Measurements from ENCODE around the gene GPR107. TPM values are rescaled to one million over a fixed set of nuclear protein-coding genes. Genes with fewer than 3 reads are reported as not detected.

The GPR107 gene
- total RNA-seq, 1 donor from 2014 or later, result 20.4 TPM

DNA sequence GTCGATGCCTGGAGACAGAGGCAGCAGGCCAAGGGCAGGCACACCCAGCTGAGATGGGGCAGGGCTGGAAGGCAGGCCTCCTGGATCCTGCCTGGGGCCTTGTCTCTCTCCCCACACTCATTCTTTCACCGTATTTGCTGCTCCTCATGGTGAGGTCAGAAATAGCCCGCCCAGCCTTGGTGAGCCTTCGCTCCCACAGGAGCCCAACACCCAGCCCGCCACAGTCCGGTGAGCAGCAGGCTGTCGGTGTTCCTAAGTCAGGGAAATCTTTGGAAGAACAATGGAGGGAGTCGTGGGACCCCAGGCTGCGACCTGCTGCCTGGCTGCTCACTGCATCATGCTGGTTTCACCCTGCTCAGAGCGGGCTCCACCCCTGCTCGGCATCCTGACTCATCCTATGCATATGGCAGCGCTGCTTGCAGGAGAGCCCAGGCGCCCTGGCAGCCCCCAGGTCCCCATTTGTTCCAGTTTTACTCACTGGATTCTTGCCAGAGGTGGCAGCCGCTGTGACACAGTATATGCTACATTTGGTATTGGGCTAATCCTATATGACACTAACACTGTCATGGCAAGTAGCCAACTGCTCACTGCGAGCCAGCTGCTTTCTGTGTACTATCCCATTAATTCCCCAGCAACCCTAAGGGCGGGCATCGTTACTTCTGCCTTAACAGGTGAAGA, 65.3 kb downstream of the GPR107 start:
- intact Hi-C loops (cut with DNase I), result no loop called here
- ATAC-seq (ENCODE audit: poor library complexity), result no peak
- DNase-seq, result no peak

DNA sequence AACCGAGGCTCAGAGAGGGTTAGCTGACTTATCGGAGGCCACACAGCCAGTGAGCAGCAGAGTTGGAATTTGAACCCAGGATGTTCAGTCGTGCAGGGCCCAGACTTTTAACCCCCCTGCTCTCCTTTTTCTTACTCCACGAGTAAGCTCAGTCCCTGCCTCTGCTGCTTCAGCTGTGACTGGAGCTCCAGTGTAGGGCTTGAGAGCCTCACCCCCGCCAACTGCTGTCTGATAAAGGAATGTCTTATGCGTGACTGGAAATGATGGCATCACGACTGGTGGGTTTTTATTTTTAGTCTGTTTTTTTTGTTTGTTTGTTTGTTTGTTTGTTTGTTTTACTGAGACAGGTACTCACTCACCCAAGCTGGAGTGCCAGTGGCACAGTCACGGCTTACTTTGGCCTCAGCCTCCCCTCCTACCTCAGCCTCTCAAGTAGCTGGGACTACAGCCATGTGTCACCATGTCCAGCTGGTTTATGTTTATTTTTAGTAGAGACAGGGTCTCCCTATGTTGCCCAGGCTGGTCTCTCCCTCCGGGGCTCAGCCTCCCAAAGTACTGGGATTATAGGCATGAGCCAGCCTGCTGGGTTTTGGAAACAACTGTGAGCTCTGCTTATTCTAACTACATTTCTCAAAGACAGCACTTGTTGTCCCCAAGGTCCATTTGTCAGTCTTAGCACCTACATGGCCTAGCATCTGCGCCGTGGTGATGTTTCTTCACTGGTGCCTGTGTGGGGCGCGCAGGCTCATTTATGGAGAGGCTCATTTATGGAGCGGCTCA, 66.0 kb downstream of the GPR107 start:
- intact Hi-C loops (cut with DNase I), result no loop called here
- no peak for DNase-seq
- no peak for ATAC-seq (ENCODE audit: poor library complexity)

DNA sequence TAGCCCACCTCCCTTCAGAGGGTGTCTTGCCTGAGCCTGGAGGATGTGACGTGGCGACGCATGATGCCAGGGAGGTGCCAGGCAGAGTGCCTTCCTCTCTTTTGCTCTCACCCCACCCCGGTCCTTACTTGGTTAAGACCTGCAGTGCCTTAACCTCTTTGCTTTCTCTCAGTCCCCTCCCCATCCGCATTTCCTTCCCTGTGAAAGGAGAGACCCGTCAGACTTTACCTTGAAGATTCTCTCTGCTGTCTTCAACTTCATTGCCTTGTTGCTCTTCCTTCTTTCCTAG, 66.5 kb downstream of the GPR107 start:
- DNase-seq (peak; percentile 6), ATAC-seq (ENCODE audit: poor library complexity) (no peak)
- intact Hi-C loops (cut with DNase I), result no loop called here

DNA sequence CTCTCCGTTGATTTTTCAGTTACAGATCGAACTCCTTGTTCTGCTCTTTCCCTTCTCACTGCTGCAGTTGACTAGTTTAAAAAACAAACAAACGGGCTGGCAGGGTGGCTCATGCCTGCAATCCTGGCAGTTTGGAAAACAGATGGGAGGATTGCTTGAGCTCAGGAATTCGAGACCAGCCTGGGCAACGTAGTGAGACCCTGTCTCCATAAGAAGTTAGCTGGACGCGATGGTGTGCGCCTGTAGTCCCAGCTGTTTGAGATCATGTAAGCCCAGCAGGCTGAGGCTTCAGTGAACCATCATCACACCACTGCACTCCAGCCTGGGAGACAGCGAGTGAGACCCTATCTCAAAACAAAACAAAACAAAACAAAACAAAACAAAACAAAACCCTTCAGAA, 67.1 kb downstream of the GPR107 start:
- ATAC-seq (ENCODE audit: poor library complexity) (no peak), DNase-seq (no peak)
- intact Hi-C loops (cut with DNase I), result no loop called here

DNA sequence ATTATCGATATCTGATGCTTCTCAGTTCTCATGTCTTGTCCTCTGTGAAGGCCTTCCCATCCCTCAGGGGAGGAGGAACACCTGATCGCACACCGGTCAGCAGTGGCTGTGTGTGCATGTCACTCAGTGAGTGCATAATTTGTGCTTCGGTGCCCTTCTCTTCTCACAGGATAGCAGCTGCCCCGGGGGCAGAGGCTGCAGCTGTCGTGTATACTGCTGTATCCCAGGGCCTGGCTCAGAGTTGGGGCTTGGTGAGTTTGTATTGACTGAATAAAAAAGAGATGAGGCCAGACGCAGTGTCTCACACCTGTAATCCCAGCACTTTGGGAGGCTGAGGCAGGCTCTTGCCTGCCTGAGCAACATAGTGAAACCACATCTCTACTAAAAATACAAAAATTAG, 68.8 kb downstream of the GPR107 start:
- intact Hi-C loops (cut with DNase I), result no loop called here
- DNase-seq, result no peak
- ATAC-seq (ENCODE audit: poor library complexity), result no peak

DNA sequence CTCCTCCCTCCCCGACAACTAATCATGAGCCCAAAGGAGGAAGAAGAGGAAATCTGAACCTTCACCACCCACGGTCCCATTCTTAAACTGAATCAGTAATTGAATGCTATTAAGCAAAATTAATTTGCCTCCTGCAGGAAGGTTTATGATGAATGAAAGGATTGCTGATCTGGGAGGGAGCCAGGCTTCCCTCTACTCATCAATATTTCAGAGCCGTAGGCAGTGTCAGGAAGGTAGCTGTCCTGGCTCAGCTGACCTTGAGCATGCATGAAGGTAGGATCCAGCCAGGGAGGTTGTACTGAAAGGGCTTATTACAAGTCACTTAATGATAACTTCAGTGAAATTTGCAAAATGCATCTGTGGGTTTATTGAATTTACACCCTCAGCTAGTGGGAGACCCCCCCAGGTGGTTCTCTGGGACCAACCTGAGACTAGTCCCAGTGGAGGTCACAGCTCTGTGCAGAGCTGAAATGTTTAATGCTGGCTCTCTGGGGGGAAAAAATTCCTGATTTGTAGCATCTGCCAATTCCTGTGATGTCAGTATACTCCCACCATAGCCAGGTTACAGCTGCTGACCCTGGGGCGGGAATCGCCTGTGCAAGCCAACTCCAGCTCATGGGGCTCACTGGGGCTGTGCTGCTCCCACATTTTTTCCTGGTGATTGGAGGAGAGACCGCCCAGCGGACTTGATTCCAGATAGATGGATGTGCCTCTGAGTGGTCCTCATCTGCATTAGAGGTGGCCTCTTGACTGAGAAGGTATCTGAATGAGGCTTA, 70.6 kb downstream of the GPR107 start:
- DNase-seq (no peak), ATAC-seq (ENCODE audit: poor library complexity) (no peak)
- intact Hi-C loops (cut with DNase I), result no loop called here

DNA sequence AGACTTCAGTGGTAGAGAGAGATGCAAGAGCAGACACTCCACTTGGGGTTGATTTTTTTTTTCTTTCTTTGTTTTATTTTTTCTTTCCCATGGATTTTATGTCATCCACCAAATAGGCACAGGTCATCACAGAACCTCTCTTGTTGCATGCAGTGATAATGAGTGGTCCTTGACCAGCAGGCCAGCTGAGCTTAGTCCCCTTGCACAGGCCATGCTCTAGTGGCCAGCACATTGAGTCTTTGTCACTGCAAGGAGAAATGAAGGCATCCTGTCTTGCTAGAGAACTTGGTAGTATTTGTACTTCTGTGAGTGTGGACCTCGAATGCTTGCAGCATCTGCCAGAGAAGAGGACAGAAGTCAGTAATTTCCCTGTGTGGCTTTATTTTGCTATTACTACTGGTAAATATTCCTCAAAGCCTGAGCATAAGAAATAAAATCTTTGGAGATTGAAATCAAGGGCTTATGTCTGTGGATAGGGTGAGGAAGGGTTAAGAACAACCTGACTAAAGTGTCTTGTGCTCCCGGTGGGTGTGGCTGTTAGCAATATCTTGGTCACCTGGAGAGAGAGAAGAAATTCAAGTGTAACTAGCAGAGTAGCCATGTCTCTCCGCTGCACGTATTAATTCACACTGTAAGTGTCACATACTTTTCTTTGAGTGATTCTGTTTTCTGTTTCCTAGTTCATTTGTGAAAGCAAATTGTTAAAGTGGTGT, 73.2 kb downstream of the GPR107 start:
- no peak for DNase-seq
- ATAC-seq (ENCODE audit: poor library complexity), result no peak
- intact Hi-C loops (cut with DNase I), result no loop called here

DNA sequence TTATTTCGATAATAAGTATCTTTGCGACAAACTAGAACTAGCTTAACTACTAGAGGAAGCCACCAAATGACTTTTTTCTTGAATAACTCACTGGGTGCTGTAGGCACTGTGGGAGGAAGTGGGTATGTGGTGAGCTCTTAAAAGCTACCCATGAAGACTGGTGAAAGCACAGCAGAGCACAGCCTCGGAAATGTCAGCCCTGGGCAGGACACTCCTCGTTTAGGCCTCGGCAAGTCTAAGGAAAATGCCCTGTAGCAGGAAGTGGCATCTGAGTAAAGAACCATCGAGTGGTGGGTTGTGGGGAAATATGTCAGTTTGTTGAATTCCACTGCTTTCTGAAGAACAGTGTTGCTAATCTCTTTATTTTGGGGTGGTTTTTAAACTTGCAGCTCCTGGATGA, 74.5 kb downstream of the GPR107 start:
- intact Hi-C loops (cut with DNase I), result no loop called here
- peak; percentile 66 for ATAC-seq (ENCODE audit: poor library complexity)
- DNase-seq, result no peak

DNA sequence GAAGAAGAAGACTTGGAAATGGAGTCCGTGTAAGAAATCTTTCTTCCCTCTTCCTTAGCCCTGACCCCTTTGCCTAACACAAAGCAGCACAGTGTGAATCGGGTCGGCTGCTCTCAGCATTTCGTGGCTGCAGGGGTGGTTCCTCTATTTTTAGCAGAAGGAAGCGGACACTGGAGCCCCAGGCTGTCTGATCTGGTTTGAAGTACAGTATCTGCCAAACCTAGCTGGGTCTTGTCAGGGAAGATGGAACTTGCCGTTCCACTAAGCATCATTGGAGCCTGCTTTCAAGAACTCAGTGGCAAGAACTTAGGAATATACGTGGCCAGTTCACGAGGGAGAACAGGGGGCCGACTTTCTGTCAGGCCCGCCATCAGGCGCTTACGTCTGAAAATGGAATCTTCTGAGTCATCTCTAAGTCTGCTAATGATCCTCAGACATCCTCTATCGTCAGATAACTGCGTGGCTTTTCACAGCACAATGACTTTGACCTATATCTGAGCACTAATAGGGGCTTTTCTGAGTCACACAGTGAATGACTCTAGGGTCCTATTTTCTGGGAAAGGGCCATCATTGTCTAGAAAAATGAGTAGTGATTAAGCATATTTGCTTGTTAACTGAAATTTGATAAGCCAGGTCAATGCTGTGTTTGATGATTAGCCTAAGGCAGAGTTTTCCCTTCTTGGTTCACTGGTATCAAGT, 75.2 kb downstream of the GPR107 start:
- intact Hi-C loops (cut with DNase I), result no loop called here
- ATAC-seq (ENCODE audit: poor library complexity), result peak; percentile 89

DNA sequence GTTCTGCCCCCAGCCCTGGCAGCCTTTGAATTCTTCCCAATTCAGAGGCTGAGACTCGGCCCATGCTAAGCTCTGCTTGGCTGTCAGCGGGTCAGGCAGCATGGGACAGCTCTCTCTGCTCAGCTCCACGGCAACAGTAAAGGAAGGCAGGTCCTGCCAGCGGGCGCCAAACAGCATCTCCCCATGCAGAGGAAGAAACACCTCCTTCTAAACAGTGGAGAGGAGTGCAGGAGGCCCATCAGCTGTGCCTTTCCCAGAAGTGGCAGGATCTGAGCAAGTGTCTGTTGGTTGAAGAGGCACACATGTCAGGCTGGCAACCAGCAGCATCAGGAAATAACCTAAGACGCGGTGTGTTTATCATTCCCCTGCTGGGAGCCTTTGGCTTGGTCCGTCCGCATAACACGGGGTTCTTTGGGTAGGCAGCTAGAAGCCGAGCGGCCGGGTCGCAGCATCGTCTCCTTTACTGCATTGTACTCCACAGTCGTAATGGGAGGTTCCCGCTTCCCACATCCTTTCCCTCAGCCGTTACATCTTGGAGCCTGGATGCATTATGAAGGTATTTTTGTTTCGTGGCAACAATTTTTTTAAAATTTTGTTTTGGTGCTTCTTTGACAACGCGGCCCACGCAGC, 75.8 kb downstream of the GPR107 start:
- ATAC-seq (ENCODE audit: poor library complexity) (no peak), DNase-seq (no peak)
- intact Hi-C loops (cut with DNase I), result loop anchor here (10.0 kb wide), 1 partner anchor 215 kb away; no protein-coding TSS in a partner anchor

More for the DNA sequence above, 75.2 kb downstream of the GPR107 start:
- DNase-seq, result peak; percentile 74

DNA sequence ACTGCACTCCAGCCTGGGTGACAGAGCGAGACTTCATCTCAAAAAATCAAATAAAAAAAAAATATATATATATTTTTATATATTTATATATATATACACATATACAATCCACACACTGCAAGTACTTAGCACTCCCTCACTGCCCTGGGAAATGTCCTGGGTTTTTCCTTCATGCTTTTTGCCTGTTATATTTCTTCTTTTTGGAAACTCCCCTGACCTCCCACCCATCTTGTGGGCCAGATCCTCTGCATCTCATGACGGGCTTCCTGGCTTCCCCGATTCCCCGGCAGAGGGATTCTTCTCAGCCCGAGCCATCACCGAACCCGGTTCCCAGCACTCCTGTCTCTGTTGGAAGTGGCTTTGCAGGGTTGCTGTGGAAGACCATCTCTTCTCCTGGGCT, 79.0 kb downstream of the GPR107 start:
- ATAC-seq (ENCODE audit: poor library complexity) (no peak), DNase-seq (no peak)
- intact Hi-C loops (cut with DNase I), result loop anchor here (10.0 kb wide), 1 partner anchor 212 kb away; no protein-coding TSS in a partner anchor

DNA sequence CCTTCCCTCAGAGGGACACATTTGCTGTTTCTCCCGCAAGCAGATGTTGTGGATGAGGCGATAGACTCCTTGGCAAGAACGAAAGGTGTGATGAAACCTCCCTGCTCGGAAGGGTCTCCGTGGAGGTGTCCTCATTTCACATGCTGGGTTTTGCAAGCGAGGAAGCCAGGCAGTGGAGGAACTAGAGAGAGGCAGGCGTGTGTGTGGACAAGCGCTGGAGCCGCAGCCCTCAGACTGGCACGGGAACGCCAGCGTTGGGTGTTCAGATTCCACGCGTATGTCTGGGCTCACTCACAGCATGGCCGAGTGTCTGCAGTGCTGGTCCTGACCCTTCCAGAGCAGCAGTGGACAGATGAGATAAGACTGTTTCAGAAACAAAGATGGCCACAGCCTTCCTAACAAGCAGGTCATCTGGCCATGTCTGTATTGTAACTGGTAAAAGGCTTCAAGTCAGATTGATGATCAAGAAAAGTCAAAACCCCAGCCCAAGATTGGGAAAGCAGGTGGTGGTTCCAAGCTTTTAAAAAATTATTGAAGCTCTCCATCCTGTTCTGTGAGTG, 83.5 kb downstream of the GPR107 start:
- intact Hi-C loops (cut with DNase I), result loop anchor here (10.0 kb wide), 1 partner anchor 208 kb away; no protein-coding TSS in a partner anchor
- ATAC-seq (ENCODE audit: poor library complexity) (no peak), DNase-seq (no peak)

DNA sequence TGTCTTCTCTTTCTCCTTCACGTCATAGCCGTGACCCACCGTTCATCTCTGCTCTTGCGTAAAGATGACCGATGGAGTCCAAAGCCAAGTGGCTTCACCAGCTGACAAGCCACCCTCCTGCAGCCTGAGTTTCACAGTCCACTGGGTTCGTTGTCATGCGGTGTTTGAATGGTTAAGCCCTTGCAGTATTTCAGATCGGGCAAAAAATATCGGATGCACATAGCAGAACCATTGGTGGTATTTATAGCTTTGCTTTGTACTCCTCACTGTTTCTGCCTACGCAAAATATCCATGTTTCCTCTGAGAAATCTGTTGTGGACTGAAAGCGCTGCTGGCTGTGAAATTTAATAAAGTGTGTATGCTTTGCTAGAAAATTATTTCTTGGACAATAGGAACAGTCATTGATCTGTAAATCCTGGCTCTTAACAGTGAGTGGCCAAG, 84.0 kb downstream of the GPR107 start:
- intact Hi-C loops (cut with DNase I), result loop anchor here (10.0 kb wide), 1 partner anchor 207 kb away; no protein-coding TSS in a partner anchor
- no peak for ATAC-seq (ENCODE audit: poor library complexity)
- no peak for DNase-seq

DNA sequence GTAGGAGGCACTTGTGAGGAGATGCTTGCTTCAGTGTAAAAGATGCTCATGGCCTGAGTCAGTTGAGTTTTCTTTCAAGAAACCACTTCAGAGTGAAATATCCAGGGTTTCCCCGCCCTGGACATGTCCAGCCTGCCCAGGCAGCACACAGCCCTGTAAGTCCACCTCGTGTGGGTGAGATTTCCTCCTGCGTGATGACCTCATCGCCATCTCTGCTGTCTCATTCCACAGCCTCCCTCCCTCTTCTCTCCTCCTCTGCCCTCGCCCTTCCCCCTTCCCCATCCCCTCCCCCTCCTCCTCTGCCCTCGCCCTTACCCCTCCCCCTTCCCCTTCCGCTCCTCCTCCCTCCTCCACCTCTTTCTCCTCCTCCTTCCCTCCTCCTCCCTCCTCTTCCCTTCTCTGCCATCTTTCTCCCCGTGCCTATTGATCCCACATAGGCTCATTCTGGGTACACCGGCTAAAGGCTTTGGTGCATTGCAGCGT, 84.5 kb downstream of the GPR107 start:
- DNase-seq, result peak; percentile 50
- intact Hi-C loops (cut with DNase I), result loop anchor here (10.0 kb wide), 1 partner anchor 207 kb away; no protein-coding TSS in a partner anchor
- ATAC-seq (ENCODE audit: poor library complexity), result peak; percentile 52

DNA sequence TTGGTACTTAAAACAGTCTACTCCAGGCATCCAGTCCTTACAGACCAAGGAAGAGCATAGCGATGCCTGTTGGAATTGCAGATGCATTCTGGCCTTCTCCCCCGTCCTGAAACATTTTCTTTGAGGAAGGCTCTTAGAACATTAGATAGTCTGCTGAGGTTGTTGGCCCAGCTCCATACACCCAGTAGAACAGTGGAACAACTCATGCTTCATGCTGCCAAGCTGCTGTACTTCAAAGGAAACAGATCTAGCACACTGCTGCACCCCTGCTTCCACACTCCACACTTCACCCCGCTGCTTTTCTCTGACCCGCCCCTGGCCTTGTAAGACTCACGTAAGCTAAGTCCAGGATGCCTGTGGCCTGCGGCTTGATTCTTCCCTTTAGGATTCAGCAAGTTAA, 85.1 kb downstream of the GPR107 start:
- ATAC-seq (ENCODE audit: poor library complexity), result peak; percentile 85
- intact Hi-C loops (cut with DNase I), result loop anchor here (10.0 kb wide), 1 partner anchor 206 kb away; no protein-coding TSS in a partner anchor
- DNase-seq, result peak; percentile 59

DNA sequence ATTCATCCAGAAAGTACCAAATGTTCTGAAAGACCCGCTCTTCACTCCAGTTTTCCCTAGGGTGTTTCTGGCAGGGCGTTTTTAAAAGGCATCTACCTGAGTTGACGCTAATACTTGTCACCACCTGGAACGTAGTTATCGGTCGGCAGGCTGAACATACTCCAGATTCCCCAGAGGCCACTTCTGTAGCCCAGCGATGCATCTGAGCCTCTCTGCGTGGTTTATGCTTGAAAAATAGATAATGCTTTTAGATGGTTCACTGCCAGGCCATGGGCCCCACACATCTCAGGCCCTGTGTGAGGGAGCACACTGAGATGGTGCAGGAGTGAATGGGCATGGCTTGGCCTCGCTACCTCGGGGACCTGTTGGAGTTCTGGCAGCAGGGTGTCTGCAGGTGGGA, 85.5 kb downstream of the GPR107 start:
- no peak for DNase-seq
- no peak for ATAC-seq (ENCODE audit: poor library complexity)

DNA sequence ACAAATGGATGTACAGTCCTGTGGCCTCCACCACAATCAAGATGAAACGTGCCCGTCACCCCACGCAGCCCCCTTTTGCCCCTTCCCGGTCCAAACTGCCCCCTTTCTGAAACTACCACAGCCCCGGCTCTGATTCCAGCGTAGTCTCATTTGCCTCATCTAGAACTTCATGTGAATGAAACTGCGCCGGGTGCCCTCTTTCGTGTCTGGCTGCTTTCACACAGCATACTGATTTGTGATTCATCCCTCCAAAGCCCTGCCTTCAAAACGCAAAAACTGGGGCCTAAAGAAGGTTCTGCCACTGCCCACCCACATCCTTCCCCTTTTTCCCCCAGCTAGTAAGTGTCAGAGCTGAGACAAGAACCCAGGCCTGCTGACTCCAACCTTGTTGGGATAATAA, 87.0 kb downstream of the GPR107 start:
- no peak for ATAC-seq (ENCODE audit: poor library complexity)
- intact Hi-C loops (cut with DNase I), result no loop called here

More for the DNA sequence above, 85.5 kb downstream of the GPR107 start:
- intact Hi-C loops (cut with DNase I), result loop anchor here (10.0 kb wide), 1 partner anchor 206 kb away; no protein-coding TSS in a partner anchor

More for the DNA sequence above, 87.0 kb downstream of the GPR107 start:
- DNase-seq, result no peak

Measured in Right ventricle myocardium superior (tissue), 1 donor.